Measurements from ENCODE around the gene TPTE2.

GRCh38 chr13:19587635-19588300 is 26.4 kb upstream of the TPTE2 start:
- TF ChIP-seq, protein P1, sequence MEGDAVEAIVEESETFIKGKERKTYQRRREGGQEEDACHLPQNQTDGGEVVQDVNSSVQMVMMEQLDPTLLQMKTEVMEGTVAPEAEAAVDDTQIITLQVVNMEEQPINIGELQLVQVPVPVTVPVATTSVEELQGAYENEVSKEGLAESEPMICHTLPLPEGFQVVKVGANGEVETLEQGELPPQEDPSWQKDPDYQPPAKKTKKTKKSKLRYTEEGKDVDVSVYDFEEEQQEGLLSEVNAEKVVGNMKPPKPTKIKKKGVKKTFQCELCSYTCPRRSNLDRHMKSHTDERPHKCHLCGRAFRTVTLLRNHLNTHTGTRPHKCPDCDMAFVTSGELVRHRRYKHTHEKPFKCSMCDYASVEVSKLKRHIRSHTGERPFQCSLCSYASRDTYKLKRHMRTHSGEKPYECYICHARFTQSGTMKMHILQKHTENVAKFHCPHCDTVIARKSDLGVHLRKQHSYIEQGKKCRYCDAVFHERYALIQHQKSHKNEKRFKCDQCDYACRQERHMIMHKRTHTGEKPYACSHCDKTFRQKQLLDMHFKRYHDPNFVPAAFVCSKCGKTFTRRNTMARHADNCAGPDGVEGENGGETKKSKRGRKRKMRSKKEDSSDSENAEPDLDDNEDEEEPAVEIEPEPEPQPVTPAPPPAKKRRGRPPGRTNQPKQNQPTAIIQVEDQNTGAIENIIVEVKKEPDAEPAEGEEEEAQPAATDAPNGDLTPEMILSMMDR (IDR thresholded peaks at IDR 0.05), result peak; percentile 71
- peak; percentile 79 for TF ChIP-seq RAD21 (IDR thresholded peaks at IDR 0.05; ENCODE audit: low read length)

Measured in SK-N-SH (cell line).